Mucosa of stomach (tissue), 1 donor: ENCODE data around the gene SERPINB3.
"Not testable (repeated sequence)": the region's sequence is repeated elsewhere in the genome, so short reads cannot be mapped to it uniquely, and the experiment has no call there.

Experiments used
- H3K27me3 ChIP-seq: one replicate; pipeline ENCODE4 v1.7.0; 2013; ENCODE audit warnings: mild to moderate bottlenecking, low read length; ENCODE audit not compliant: control insufficient read depth, insufficient read depth
- H3K36me3 ChIP-seq: one replicate; pipeline ENCODE4 v1.7.0; 2013; ENCODE audit warnings: low read length; ENCODE audit not compliant: control insufficient read depth, insufficient read depth
- H3K4me1 ChIP-seq: one replicate; pipeline ENCODE4 v1.7.0; 2013; ENCODE audit warnings: mild to moderate bottlenecking, low read length; ENCODE audit not compliant: control insufficient read depth, insufficient read depth
- H3K4me3 ChIP-seq: one replicate; pipeline ENCODE4 v1.7.0; 2013; ENCODE audit warnings: low read length
- H3K9ac ChIP-seq: one replicate; pipeline ENCODE4 v1.7.0; 2013; ENCODE audit warnings: mild to moderate bottlenecking, low read length, moderate library complexity
- H3K9me3 ChIP-seq: one replicate; pipeline ENCODE4 v1.7.0; 2013; ENCODE audit warnings: mild to moderate bottlenecking, low read length, moderate library complexity; ENCODE audit not compliant: control insufficient read depth
- donor health status: Pancreatic carcinoma.

SERPINB3 gene

DNA sequence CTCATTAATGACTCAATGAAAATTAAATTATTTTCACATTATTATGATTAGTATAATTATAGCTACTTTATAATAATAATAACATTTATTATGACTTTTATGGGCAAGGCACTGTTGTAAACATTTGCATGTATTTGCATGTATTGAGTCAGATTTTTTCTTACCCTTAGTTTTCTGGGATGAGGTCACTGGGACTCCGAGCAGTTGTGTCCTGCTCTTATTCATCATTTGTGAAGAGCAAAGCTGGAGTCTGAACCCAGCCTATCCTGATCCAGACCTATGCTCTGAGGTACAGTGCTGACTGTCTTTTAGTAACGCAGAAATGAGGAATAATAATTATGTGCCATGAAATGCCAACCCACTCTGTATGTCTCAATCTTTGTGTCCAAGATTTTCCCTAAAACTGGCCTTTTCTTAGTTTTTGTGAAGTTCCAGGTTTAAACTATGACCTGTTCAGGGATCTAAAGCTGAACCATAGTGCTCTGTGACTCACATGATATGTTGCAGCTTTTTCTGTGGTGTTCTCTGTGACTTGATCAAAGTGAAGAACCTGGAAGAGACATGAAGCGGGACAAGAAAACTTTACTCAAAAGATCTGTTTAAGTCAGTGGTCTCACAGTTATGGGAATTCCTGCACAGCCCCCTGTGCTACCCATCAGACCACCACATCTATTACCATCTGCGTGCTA is 18.9 kb downstream of the SERPINB3 start:
- not testable (repeated sequence) for H3K9ac ChIP-seq, H3K4me1 ChIP-seq, H3K9me3 ChIP-seq, H3K27me3 ChIP-seq, H3K36me3 ChIP-seq, H3K4me3 ChIP-seq

DNA sequence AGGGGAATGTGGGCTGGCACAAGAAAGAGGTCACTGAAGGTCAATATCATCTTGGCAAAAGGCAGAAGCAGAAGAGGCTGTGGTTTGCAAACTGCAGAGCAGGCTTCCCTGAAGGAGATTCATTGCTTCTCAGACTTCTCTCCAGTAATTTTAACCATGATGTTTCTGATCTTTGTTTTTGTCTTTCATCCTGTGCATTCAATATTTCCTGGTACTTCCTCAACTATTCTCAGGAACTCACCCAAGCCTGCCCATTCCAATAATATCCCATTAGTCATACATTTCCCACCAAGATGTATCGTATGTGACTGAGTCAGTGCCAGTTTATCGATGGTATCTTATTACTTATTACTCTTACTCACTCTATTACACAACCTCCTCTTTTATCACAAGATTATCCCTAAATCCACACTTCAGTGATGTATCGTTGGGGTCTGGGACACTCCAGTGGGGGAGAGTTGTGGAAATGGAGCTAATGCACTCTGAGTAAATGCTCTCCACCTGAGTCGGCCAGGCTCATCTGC is 20.5 kb downstream of the SERPINB3 start:
- H3K36me3 ChIP-seq, H3K9me3 ChIP-seq, H3K4me3 ChIP-seq, H3K4me1 ChIP-seq, H3K27me3 ChIP-seq, H3K9ac ChIP-seq: not testable (repeated sequence)

DNA sequence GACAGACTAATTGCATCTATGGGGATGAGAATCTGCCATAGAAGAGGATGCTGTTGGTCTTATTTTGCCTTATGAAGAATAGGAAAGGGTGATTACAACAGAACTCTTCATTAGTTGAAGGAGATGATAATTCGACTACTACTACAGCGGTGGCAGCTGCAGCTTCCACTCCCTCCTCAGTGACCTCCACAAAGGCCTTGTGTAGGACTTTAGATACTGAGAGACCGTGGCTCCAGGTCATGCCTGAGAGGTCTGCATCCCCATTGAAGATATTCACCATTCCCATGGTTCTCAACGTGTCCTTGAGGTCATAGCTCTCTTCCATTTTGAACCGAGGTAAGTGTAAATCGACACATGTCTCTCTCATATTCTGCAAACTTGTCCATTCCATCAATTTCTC is 24.0 kb downstream of the SERPINB3 start:
- H3K9ac ChIP-seq, result no peak overlapping the region
- no peaks in the 10 kb centered on the region for H3K27me3 ChIP-seq
- H3K36me3 ChIP-seq, result no peaks in the 10 kb centered on the region
- H3K4me3 ChIP-seq, result no peak overlapping the region
- no peaks in the 10 kb centered on the region for H3K9me3 ChIP-seq
- no peaks in the 10 kb centered on the region for H3K4me1 ChIP-seq

DNA sequence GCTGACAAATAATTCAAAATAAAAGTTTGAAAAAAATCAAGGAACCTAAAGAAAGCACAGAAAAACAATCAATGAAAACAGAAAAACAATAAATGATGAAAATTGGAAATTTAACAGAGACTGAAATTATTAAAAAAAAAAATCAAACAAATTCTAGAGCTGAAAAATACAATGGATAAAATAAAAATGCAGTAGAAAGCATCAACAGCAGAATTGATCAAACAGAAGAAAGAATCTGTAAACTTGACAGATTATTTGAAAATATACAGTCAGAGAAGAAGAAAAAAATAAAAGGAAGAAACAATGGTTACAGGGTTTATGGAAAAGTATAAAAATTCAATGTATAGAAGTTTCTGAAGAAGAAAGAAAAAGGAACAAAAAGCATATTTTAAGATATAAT is 33.9 kb downstream of the SERPINB3 start:
- H3K9me3 ChIP-seq, result no peaks in the 10 kb centered on the region
- H3K9ac ChIP-seq, result no peak overlapping the region
- H3K4me1 ChIP-seq, result no peaks in the 10 kb centered on the region
- no peaks in the 10 kb centered on the region for H3K36me3 ChIP-seq
- no peaks in the 10 kb centered on the region for H3K27me3 ChIP-seq
- H3K4me3 ChIP-seq, result no peak overlapping the region

DNA sequence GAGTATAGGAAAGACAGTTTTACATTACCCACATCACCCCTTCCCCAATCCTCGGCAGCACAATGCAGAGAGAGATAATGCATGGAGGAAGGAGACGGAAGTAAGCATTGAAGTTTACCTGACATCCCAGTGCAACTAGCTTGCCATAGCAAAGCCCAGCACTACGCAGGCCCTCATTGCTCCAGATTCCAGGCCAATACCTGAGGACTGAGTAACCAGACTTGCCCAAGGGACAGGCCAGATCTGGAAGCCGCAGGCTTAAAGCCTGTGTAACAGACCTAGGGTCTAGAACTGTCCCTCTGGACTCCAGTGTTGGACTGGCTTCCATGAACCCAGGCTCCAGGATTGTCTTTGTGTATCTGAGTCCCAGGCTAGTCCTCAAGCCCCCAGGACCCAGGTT is 35.3 kb downstream of the SERPINB3 start:
- H3K36me3 ChIP-seq, result no peaks in the 10 kb centered on the region
- no peak overlapping the region for H3K9ac ChIP-seq
- H3K27me3 ChIP-seq, result no peaks in the 10 kb centered on the region
- H3K9me3 ChIP-seq, result no peaks in the 10 kb centered on the region
- no peak overlapping the region for H3K4me3 ChIP-seq
- H3K4me1 ChIP-seq, result no peaks in the 10 kb centered on the region

DNA sequence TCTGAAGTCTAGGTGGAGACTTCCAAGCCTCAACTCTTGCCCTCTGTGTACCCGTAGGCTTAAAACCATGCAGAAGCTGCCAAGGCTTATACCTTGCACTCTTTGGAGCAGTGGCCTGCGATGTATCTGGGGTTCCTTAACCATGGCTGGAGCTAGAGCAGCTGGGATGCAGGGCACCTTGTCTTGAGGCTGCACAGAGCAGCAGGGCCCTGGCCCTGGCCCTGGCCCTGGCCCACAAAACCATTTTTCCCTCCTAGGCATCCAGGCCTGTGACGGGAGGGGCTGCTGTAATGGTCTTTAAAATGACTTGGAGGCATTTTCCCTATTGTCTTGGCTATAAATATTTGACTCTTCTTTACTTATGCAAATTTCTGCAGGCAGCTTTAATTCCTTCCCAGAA is 36.8 kb downstream of the SERPINB3 start:
- H3K9ac ChIP-seq, result no peak overlapping the region
- no peaks in the 10 kb centered on the region for H3K9me3 ChIP-seq
- H3K4me1 ChIP-seq, result no peaks in the 10 kb centered on the region
- no peak overlapping the region for H3K4me3 ChIP-seq
- H3K27me3 ChIP-seq, result no peaks in the 10 kb centered on the region
- H3K36me3 ChIP-seq, result no peaks in the 10 kb centered on the region

DNA sequence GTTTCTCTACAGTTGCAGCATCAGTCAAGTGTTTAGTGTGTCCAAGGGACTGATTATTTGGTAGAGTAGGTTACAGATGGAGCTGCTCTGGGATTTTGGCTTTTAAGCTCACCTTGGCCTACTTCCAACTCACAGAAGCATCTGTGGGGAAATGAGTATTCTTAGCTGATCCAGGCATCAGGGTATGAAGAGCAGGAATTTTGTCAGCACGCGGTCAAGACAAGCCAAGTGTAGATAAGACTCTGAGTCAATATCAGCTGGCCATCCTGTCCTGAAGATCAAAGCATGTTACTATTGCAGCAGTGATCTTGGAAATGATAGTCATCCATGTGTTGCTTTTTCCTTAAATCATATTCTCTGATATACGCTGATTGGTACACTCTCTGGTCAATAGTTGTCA is 42.0 kb downstream of the SERPINB3 start:
- H3K36me3 ChIP-seq, result no peaks in the 10 kb centered on the region
- no peak overlapping the region for H3K4me3 ChIP-seq
- no peaks in the 10 kb centered on the region for H3K27me3 ChIP-seq
- no peaks in the 10 kb centered on the region for H3K4me1 ChIP-seq
- no peak overlapping the region for H3K9ac ChIP-seq
- no peaks in the 10 kb centered on the region for H3K9me3 ChIP-seq

DNA sequence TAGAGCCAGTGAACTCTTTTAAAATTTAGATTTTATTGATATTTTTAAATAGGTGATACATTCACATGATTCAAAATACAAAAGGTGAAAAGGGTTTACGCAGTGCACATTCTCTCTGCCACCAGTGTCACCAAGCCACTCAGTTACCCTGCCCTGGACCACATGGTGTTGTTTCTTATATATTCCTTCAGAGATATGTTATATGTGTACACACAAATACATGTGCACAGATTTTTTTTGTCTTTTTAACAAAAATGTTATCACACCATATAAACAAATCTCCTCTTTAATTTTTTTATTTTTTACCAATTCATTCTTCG is 43.8 kb downstream of the SERPINB3 start:
- H3K9ac ChIP-seq, result no peak overlapping the region
- H3K4me3 ChIP-seq, result no peak overlapping the region
- no peaks in the 10 kb centered on the region for H3K36me3 ChIP-seq
- no peaks in the 10 kb centered on the region for H3K27me3 ChIP-seq
- no peaks in the 10 kb centered on the region for H3K4me1 ChIP-seq
- H3K9me3 ChIP-seq, result no peaks in the 10 kb centered on the region

DNA sequence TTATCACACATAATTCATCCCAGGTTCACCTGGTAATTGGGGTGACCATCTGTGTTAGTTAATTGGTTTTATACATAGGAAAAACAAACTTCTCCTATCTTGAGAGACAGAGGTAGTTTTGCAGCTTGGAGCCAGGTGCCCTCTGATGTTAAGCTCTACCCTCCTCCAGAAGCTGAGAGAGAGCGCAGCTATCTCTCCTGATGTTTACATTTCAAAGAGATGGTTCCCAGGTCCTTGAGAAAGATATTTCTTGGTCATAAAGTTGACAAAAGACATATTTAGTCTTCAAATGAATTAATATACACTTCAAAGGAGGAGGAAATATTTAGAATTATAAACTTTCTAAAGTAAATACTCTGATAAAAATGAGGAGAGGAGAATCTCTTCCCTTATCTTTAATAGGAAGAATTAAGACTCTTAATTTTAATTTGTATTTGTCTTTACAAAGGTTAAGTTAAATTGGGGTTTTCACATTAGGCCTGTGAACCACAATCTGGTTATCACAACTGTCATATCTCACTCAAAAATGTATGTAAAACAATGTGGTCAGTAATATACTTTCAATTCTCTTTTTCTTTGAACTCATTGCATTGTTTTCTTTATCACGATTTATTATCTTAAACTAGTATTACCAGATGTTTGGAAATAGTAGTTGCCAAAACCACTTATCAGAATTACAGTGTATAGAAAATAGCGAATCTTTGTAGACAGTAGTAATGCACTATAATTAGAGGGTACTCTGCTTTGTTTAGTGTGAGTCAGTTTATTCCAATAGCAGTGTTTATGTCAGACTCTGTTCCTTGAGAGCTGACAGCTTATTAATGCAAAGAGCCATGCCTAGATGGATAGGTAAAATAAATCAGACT is 44.4 kb downstream of the SERPINB3 start:
- Histone ChIP-seq H3K4me1 (no peaks in the 10 kb centered on the region), H3K9me3 (no peaks in the 10 kb centered on the region), H3K27me3 (no peaks in the 10 kb centered on the region), H3K4me3 (no peak overlapping the region), H3K9ac (no peak overlapping the region), H3K36me3 (no peaks in the 10 kb centered on the region)

DNA sequence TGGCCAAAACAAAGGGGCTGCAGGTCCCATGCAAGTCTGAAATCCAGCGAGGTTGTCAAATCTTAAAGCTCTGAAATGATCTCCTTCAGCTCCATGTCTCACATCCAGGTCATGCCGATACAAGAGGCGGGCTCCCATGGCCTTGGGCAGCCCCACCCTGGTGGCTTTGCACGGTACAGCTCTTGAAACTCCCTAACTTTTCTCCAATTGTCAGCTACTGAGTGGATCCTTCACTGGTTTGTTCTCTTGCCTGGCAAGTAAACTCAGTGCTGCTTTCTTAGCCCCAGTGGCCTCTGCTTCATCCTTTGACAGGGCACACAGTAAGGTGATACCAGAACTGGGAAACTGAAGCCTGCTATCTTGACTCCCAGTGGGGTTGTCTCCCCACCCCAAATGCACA is 48.3 kb downstream of the SERPINB3 start:
- H3K36me3 ChIP-seq, result no peaks in the 10 kb centered on the region
- no peaks in the 10 kb centered on the region for H3K27me3 ChIP-seq
- H3K4me1 ChIP-seq, result no peaks in the 10 kb centered on the region
- no peaks in the 10 kb centered on the region for H3K9me3 ChIP-seq
- H3K4me3 ChIP-seq, result no peak overlapping the region
- H3K9ac ChIP-seq, result no peak overlapping the region

DNA sequence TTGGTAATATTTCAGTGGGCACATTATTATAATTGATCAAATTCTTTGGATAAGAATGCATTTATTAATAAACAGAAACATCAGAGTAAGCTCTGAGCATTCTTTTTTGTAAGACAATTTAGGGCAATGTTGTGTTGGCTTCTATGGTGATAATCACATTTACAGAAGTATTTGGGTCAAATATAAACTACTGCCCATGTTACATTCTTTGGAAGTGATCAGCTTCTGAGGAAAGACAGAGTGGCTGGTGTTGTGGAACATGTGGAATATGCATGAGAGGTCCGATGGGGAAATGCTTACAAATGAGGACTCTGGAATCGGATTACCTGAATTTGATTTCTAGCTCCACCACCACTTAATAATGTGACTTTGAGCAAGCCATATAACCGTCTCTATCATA is 55.2 kb downstream of the SERPINB3 start:
- no peaks in the 10 kb centered on the region for H3K4me1 ChIP-seq
- no peaks in the 10 kb centered on the region for H3K36me3 ChIP-seq
- H3K27me3 ChIP-seq, result peaks cover 4% of the 10 kb centered on the region
- no peak overlapping the region for H3K9ac ChIP-seq
- no peaks in the 10 kb centered on the region for H3K9me3 ChIP-seq
- H3K4me3 ChIP-seq, result no peak overlapping the region
